Stomach smooth muscle (tissue), 2 donors: Measurements from ENCODE around the gene SRGAP2C.
"Not testable (repeated sequence)": the region's sequence is repeated elsewhere in the genome, so short reads cannot be mapped to it uniquely, and the experiment has no call there.

Experiments
- H3K27ac ChIP-seq: one replicate; pipeline ENCODE4 v1.7.0; 2013; ENCODE audit warnings: mild to moderate bottlenecking, low read length, inconsistent platforms
- H3K27me3 ChIP-seq, 2 donors: one replicate each; pipeline ENCODE4 v1.7.0; 2013; ENCODE audit warnings: low read length in 2 of 2; ENCODE audit not compliant: insufficient read depth in 2 of 2, control insufficient read depth in 1 of 2
- H3K36me3 ChIP-seq, 2 donors: one replicate each; pipeline ENCODE4 v1.7.0; 2013; ENCODE audit warnings: low read length in 2 of 2; ENCODE audit not compliant: control insufficient read depth in 2 of 2, insufficient read depth in 2 of 2
- H3K4me1 ChIP-seq: one replicate; pipeline ENCODE4 v1.7.0; 2013; ENCODE audit warnings: low read length; ENCODE audit not compliant: control insufficient read depth, insufficient read depth
- H3K4me3 ChIP-seq, 2 donors: one replicate each; pipeline ENCODE4 v1.7.0; 2013; ENCODE audit warnings: low read length in 2 of 2
- H3K9ac ChIP-seq, 2 donors: one replicate each; pipeline ENCODE4 v1.7.0; 2013; ENCODE audit warnings: low read length in 2 of 2, mild to moderate bottlenecking in 1 of 2
- H3K9me3 ChIP-seq, 2 donors: one replicate each; pipeline ENCODE4 v1.7.0; 2013; ENCODE audit warnings: low read length in 2 of 2; ENCODE audit not compliant: control insufficient read depth in 2 of 2
- donor health status: healthy.
- donor health status: Pancreatic carcinoma.

SRGAP2C gene

DNA sequence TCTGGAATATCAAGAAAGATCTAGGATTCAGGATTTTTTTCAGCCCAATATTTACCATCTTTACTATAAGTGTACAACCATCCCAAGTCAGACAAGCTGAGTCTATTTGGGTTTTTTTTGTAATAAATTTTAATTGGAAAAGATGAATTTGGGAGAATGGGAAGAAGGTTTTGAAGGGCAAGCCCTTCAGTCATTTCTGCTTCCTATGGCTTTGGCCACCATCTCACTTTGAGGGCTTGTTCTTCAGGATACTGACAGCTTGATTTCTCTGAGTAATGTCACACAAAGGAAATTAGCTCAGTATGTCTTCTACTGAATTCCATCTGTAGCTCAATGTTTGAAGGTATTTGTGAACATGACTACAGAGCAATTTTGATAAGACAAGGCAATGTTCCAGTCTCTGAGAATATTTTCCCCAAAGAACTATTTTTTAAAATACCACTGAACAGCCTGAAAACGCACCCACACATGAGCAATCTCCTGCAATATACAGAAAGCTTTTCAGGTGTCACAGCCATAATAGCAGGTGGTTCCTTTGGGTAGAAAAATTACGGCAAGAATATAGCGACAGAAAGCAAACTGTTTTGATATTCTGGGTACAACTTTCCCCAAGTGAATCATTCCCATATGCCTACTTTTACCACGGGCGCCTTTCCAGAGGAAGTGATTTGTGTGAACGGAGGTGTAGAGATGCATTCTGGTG, 23.4 kb upstream of the SRGAP2C start:
- H3K27me3 ChIP-seq, H3K36me3 ChIP-seq, H3K9me3 ChIP-seq, H3K4me3 ChIP-seq, H3K9ac ChIP-seq, H3K4me1 ChIP-seq, H3K27ac ChIP-seq: not testable (repeated sequence)

DNA sequence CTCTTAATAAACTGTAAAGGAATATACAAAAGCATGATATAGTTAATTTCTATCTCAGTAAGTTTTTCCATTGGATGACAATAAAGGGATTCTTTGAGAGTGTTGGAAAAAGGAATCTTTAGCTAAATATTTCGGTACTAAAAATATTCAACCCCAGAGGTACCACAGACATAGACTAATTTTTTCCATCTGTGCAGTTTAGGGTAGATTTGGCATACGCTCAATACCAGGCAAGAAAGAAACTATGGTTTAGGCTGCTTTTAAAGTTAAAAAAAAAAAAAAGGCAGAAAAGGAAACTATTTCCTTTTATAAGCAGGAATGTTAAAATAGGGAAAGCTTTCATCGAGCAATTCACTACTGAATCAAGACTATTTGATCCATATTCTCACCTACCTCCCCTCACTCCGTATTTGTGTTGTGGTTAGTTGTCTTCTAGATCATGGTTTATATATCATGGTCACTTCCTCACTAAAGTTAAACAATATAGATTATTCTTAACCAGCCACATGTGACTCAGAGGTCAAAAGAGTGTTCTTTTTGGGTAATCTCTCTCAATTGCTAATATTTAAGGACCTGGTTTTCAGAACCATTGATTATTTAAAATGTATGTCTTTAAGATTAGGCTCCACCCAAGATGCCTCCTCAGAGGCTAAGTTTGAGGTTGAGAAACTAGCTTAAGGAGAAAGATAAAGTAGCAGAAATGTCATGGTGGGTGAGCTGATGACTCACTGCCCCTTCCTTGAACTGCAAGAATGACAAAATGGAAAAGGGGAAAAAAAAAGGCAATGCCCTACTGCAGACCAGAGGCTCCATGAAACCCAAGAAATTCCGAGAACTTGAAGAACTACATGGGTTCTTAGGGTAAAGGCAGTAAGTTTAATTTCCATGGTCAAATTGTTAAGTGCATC, 20.7 kb upstream of the SRGAP2C start:
- not testable (repeated sequence) for H3K36me3 ChIP-seq, H3K4me3 ChIP-seq, H3K9ac ChIP-seq

DNA sequence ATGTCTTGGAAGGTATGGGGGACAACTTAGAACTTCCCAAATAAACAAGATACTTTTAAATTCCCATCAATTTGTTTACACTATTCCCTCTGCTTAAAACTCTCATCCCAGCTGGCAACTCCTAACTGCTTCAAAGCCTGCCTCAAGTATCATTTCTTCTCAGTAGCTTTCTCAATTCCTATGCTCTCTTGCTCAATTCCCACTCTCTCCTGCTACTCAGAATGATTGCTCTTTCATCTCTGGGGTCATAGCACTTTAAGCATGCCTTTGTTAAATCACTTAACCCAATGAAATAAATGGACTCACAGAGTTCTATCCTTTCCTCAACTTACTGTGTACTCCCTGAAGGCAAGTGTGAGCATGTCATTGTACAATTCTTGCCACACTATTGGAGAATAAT, 19.5 kb upstream of the SRGAP2C start:
- not testable (repeated sequence) for H3K27me3 ChIP-seq, H3K36me3 ChIP-seq, H3K4me3 ChIP-seq, H3K4me1 ChIP-seq, H3K27ac ChIP-seq, H3K9me3 ChIP-seq, H3K9ac ChIP-seq

More for the DNA sequence above, 20.7 kb upstream of the SRGAP2C start:
- not testable (repeated sequence) for H3K4me1 ChIP-seq, H3K27me3 ChIP-seq, H3K27ac ChIP-seq, H3K9me3 ChIP-seq

DNA sequence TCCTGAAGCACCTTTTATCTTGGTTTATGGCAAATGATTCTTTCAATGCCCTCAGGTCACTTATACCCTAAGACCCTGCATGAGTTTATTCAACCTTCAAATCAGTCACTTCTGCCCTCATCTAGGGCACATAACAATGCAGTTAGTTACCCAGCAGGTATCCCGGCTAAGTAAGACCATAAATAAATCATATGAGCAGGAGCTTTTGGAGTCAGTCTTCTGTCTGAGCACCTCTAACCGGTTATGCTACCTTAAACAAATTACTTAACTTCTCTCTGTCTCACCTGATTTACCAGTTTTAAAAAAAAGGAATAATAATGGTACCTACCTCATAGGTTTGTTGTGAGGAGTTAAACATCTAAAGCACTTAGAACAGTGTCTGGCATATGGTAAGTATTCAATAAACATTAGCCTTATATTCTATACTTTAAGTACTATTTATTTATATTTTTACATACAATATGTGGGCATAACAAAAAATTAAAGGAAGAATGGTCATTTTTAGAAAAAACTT, 17.5 kb upstream of the SRGAP2C start:
- H3K4me3 ChIP-seq, H3K36me3 ChIP-seq, H3K4me1 ChIP-seq, H3K9ac ChIP-seq, H3K27ac ChIP-seq, H3K9me3 ChIP-seq, H3K27me3 ChIP-seq: not testable (repeated sequence)

DNA sequence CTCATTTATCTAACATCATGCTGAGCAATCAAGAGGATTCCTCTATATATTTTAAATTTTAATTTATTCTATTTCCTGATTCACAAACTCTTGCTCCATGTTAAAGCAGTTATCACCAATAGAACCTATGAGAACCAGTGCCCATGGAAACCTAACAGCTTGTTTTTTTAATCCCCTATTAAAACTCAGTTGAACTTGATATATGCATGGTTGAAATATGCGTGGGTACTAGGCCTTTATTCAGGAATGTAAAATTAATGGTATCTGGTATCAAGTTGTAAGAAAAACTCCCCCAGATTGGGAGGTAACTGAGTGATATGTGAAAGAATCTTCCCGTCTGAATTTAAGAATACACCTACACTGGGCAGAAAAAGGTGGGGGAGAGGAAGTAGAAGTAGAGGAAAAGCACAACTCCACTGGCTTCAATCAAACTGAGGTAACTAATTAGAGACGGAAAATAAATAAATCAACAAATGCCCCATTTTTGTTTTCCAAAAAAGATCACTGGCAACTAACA, 16.6 kb upstream of the SRGAP2C start:
- not testable (repeated sequence) for H3K4me1 ChIP-seq, H3K9ac ChIP-seq

DNA sequence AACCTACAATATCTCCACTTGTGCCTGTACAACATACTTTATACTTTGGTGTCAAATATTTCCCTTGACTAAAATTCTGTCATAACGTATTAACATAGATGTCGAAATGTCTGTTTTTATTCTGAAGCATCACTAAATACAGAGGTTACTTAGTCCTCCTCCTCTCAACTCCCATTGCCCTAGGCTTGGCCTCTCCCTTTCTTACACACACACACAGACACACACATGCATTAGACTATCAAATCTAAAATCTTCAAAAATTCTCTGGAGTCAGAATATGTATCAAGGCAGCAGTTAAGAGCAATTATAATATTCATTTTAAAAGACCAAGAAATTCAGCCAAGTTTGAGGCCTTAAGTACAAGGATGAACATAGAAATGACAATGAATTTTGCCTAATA, 8.1 kb upstream of the SRGAP2C start:
- H3K4me3 ChIP-seq, H3K4me1 ChIP-seq, H3K36me3 ChIP-seq, H3K9me3 ChIP-seq, H3K9ac ChIP-seq, H3K27me3 ChIP-seq, H3K27ac ChIP-seq: not testable (repeated sequence)

More for the DNA sequence above, 16.6 kb upstream of the SRGAP2C start:
- not testable (repeated sequence) for H3K9me3 ChIP-seq, H3K27ac ChIP-seq, H3K27me3 ChIP-seq, H3K4me3 ChIP-seq, H3K36me3 ChIP-seq

DNA sequence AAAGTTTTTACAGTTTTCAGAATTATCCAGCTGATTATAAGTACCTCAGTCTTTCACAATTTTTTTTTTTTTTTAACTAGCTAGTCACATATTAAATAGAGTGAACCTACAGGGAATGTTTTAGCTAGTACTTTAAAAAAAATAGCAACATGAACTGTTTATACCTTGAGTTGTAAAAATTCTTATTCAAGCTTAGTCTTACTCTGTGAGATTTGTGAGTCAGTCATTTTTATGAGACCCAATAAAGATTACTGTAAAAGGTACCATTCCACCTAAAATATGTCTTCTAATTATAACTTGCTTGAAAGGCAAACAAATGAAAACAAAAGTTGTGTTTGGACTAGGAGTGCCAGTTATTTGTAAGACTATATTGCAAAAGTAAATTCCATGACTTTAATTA, 6.6 kb upstream of the SRGAP2C start:
- not testable (repeated sequence) for H3K4me3 ChIP-seq, H3K36me3 ChIP-seq, H3K4me1 ChIP-seq, H3K27me3 ChIP-seq, H3K9ac ChIP-seq, H3K27ac ChIP-seq, H3K9me3 ChIP-seq

DNA sequence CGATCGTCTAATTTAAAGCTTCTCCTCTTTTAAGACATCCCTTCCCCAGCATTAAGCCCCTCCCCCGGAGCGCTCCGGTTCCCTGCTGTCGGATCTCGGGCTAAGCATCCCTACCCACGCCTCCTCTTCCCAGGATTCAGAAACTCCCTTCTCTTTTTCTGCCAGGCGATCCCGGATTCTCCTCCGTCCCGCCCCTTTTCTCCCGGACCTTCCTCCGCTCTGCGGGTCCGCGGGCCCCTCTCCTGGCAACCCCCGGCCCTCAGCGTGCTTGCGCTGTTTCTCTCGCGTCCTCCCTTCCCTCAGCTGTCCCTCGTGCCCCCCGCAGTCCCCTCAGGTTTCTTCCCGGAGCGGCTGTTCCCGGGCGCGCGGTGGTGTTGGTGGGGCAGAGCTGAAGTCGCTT, 908 bp upstream of the SRGAP2C start:
- not testable (repeated sequence) for H3K27ac ChIP-seq, H3K36me3 ChIP-seq, H3K27me3 ChIP-seq, H3K9ac ChIP-seq, H3K4me1 ChIP-seq, H3K9me3 ChIP-seq
- peak overlapping the region; percentile 31 to 57 for H3K4me3 ChIP-seq

DNA sequence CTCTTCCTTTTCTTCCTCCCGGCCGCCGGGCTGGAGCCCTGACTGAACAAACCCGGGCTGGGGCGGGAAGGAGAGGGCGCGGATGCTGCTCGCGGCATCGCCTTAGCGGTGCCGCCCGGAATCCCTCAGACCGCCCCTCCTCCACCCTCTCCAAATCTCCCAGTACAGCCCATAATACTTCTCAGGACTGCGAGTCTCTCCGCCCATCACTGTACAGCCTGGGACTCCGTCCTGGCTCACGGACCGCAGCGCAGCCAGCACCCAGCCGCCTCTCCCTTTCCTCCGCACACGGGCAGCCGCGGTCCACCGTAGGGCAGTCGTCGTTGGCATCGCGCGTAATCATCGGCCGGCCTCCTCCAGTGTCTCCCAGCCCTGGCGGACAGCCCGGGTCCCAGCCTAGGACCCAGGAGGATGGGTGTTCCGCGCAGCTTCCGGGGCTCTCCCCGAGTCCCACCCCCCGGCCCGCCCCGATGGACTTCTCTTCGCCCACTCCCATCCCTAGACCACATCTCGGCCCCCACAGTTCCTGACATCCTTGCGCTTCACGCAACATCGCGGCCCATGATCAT, 449 bp downstream of the SRGAP2C start:
- peak overlapping the region in 1 of 2 donors; percentile 40 for H3K4me3 ChIP-seq
- peak overlapping the region; percentile 41 for H3K27ac ChIP-seq
- H3K27me3 ChIP-seq, H3K9me3 ChIP-seq, H3K4me1 ChIP-seq, H3K9ac ChIP-seq, H3K36me3 ChIP-seq: not testable (repeated sequence)

DNA sequence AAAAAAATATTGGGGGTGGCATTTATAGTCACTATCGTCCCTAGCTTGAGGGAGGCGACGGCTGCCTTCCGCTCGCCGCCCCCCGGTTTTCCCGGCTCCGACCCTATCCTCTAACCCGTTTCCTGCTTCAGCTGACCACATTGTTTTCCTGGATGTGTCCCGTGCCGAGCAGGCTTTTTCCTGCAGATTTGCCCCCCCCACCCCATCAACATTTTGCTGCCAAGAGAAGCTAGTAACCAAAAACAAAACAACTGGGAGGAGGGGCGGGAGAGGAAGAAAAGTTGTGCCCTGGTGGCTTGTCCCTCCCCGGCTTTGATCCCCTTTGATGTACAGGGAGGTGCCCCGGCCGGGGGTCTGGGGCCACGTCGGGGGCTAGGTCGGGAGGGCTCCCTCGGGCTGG, 1.4 kb downstream of the SRGAP2C start:
- H3K4me3 ChIP-seq: not testable (repeated sequence)

More for the DNA sequence above, 1.4 kb downstream of the SRGAP2C start:
- H3K9ac ChIP-seq, H3K9me3 ChIP-seq, H3K27me3 ChIP-seq, H3K27ac ChIP-seq, H3K36me3 ChIP-seq, H3K4me1 ChIP-seq: not testable (repeated sequence)
